GM23338 (cell line): ENCODE results near the gene CNOT1.

Experiments
- CREB1 ChIP-seq: fragments of 250-450 bp; sonication (Bioruptor Pico); IDR thresholded peaks from 2 replicates; pipeline ENCODE4 v1.5.0; 2020; ENCODE audit warnings: low read depth, mild to moderate bottlenecking, moderate library complexity
- CTCF ChIP-seq, 2 experiments: fragments of 200-600 bp in 1 of 2; sonication (generic) in 1 of 2; conservative IDR thresholded peaks; 2 replicates each; pipeline versions ENCODE4 v1.5.1 to v1.6.1; 2016 to 2017; ENCODE audit warnings: antibody characterized with exemption in 2 of 2, low read depth in 2 of 2, mild to moderate bottlenecking in 2 of 2, moderate library complexity in 1 of 2
- EZH2phosphoT487 ChIP-seq: fragments of 200-600 bp; sonication (generic); IDR thresholded peaks from one replicate; pipeline ENCODE4 v1.8.1; 2018; ENCODE audit warnings: antibody characterized with exemption; ENCODE audit not compliant: unreplicated experiment
- POLR2AphosphoS5 ChIP-seq: IDR thresholded peaks from 2 replicates; pipeline ENCODE4 v1.6.1; 2016; ENCODE audit warnings: antibody characterized with exemption, low read depth

GRCh38 chr16:58495521-58496331 is 133.9 kb downstream of the CNOT1 start:
- TF ChIP-seq POLR2AphosphoS5, result no peak
- no peak for TF ChIP-seq CTCF (conservative IDR thresholded peaks at IDR 0.05; ENCODE audit: low read depth in 2 of 2)
- TF ChIP-seq EZH2phosphoT487, result no peak
- TF ChIP-seq CREB1 (CRISPR knock-in tag), result no peak
